Lower leg skin (tissue), 4 donors: Measurements from ENCODE around the gene EFR3B. TPM values are rescaled to one million over a fixed set of nuclear protein-coding genes. Genes with fewer than 3 reads are reported as not detected.

Source experiments
- DNase-seq, 2 donors: peaks; one replicate each; pipeline ENCODE4 v3.0.0-alpha.2; 2019; ENCODE audit warnings: low spot score in 2 of 2
- H3K4me3 ChIP-seq: fragments of 200-600 bp; sonication (generic); 2 replicates; pipeline ENCODE4 v1.5.1; 2017; ENCODE audit warnings: mild to moderate bottlenecking, low read depth; ENCODE audit not compliant: poor library complexity, severe bottlenecking
- POLR2A ChIP-seq, 2 donors: fragments of 450-650 bp; IDR thresholded peaks; one replicate each; pipeline ENCODE4 v1.6.1; 2016 to 2017; ENCODE audit warnings: antibody characterized with exemption in 2 of 2, mild to moderate bottlenecking in 1 of 2, moderate library complexity in 1 of 2
- WGBS, 2 donors: methylation state at CpG; one replicate each; pipeline ENCODE4 v1.1.5; 2018; 5-methylcytosine and 5-hydroxymethylcytosine counted together
- intact Hi-C: fragments of 100-400 bp; cut with DNase I; formaldehyde crosslinking; loops from one replicate; pipeline ENCODE4 v1.15.0; 2023; ENCODE audit warnings: low total_unique reads
- total RNA-seq, 4 donors: library from RNA; depleted of rRNA; stranded (reverse); fragments of >200 nt; gene quantifications; one replicate each; pipeline ENCODE4 v1.1.0, GENCODE V29; 2016
- TF ChIP-seq, protein P1 (sequence below), 3 donors: fragments of 450-650 bp; IDR thresholded peaks; one replicate each; pipeline ENCODE4 v1.5.1; 2016; ENCODE audit warnings: antibody characterized with exemption in 3 of 3, mild to moderate bottlenecking in 3 of 3, moderate library complexity in 2 of 3

Gene EFR3B
- total RNA-seq, 4 donors from 2014 or later = 0.42 to 1.8 (median 1.5) TPM; not detected in 1

DNA sequence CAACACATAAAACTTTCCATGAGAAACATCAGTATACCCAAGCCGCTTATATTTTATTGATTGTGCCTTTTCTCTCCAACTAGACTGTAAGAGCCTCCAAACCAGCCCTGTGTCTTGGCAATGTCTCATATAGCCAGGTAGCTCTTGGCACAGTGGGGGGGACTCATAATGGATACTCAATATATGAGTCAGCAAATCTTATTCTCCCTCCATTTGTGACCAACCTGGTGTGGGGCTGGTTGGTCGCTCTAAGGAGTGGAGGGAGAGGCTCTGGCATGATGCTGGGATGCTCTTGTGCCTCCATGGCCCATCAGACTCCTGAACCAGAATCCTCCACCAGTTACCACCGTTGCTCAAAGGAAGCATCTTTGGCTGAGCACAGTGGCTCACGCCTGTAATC is 32.0 kb downstream of the EFR3B start:
- WGBS, 2 donors = 92 to 95% methylated on average over 4 of the region's 4 CpGs
- H3K4me3 ChIP-seq = no peak overlapping the region
- intact Hi-C loops = no loop called here
- DNase-seq = no peak
- TF ChIP-seq, protein P1, sequence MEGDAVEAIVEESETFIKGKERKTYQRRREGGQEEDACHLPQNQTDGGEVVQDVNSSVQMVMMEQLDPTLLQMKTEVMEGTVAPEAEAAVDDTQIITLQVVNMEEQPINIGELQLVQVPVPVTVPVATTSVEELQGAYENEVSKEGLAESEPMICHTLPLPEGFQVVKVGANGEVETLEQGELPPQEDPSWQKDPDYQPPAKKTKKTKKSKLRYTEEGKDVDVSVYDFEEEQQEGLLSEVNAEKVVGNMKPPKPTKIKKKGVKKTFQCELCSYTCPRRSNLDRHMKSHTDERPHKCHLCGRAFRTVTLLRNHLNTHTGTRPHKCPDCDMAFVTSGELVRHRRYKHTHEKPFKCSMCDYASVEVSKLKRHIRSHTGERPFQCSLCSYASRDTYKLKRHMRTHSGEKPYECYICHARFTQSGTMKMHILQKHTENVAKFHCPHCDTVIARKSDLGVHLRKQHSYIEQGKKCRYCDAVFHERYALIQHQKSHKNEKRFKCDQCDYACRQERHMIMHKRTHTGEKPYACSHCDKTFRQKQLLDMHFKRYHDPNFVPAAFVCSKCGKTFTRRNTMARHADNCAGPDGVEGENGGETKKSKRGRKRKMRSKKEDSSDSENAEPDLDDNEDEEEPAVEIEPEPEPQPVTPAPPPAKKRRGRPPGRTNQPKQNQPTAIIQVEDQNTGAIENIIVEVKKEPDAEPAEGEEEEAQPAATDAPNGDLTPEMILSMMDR (IDR thresholded peaks at IDR 0.05) = no peak
- TF ChIP-seq POLR2A (IDR thresholded peaks at IDR 0.05) = no peak

DNA sequence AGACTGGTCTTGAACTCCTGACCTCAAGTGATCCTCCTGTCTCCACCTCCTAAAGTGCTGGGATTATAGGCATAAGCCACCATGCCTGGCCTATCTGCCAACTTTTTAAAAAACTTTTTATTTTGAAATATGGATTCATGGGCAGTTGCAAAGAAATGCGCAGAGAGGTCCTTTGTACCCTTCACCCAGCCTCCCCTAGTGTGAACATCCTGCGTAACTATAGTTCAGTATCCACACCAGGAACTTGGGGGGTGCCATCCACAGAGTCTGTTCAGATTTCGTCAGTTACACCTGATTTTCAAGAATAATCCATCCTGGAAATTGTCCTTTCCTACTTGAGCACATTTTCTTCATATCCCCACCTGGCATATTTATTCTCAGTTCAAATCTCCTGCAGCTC is 33.0 kb downstream of the EFR3B start:
- WGBS, 2 donors = 97 to 98% methylated on average over 3 of the region's 3 CpGs
- no peak for DNase-seq
- no peak for TF ChIP-seq POLR2A (IDR thresholded peaks at IDR 0.05)
- TF ChIP-seq, protein P1 (IDR thresholded peaks at IDR 0.05) = no peak
- intact Hi-C loops = no loop called here
- H3K4me3 ChIP-seq = no peak overlapping the region

DNA sequence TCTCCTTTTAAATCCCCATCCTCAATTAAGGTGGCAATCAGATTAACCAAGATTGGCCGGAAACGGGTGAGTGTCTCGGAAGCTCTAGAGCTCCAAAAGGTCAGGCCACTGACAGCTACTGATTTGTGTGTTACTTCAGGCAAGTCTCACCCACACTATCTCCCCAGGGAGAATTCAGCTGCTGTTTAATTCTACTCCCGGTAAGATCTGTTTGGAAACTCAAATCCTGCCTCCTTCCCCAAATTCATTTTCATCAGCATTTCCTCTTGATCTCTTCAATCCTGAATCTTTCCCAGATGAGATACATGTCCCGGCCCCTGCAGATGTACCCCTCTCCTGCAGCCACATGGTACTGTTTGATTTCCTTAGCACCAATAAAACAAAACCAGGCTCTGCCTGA is 34.9 kb downstream of the EFR3B start:
- WGBS, 2 donors = 55 to 57% methylated on average over 5 of the region's 5 CpGs
- H3K4me3 ChIP-seq = no peak overlapping the region
- DNase-seq = no peak
- no peak for TF ChIP-seq POLR2A (IDR thresholded peaks at IDR 0.05)
- TF ChIP-seq, protein P1 (IDR thresholded peaks at IDR 0.05) = no peak
- intact Hi-C loops = no loop called here

DNA sequence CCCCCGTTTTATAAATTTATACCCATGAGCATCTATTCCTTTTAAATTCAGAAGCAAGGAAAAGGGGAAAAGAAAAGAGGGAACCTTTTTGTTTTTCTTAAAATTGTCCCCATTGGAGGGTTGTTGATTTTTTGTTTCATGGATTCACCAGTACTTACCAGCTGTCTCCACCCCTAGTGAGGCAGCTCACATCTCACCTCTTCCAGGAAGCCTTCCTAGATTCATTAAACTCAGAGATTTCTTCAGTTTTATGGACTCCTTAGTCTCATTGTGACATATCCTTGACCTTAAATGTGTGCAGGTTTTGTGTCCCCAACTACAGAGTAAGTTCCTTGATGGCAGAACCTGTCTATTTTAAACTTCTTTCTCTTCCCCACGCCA is 35.9 kb downstream of the EFR3B start:
- no peak for DNase-seq
- no peak for TF ChIP-seq POLR2A (IDR thresholded peaks at IDR 0.05)
- TF ChIP-seq, protein P1 (IDR thresholded peaks at IDR 0.05) = no peak
- WGBS, 2 donors = 74 to 82% methylated on average over 2 of the region's 2 CpGs

DNA sequence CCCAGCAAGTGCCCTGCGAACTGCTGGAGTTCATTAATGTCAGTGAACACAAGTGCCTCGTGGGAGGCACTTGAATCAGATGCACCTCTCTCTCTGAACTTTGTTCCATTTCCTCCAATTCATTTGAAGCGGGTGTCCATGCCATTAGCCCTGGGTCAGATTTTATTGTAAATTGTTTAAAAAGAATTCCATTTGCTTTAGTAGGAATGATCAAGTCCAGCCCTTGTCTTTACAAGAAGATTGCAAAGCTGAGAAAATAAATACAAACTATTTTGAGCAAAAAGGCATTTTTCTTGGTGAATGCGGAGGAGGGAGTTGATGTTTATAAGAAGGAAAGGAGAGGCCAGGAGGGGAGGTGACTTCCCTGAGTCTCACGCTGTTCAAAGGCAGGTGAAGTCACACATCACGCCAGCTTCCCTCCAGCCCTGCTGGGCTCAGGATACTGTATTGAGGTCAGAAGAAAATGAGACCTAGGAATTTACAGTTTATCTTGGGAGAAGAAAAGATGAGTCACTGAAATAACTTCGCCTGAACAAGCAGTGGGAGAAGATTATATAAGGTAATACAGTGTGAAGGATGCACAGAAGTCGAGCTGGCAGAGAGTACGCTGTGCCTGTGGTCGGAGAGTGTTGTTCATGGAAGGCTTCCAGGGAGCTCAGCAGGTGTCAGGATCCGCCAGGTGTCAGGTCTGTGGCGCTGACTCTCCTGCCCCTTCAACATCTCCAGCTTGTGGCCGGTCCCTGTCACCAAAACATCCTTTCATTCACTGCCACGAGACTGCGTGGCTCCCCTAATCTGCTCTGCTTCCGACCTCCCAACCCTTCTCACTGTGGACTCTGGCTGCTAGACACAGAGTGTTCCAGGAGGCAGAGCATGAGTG is 36.5 kb downstream of the EFR3B start:
- DNase-seq = no peak
- no peak overlapping the region for H3K4me3 ChIP-seq
- no peak for TF ChIP-seq POLR2A (IDR thresholded peaks at IDR 0.05)
- TF ChIP-seq, protein P1 (IDR thresholded peaks at IDR 0.05) = no peak
- WGBS, 2 donors = 43 to 53% methylated on average over 16 of the region's 16 CpGs
- intact Hi-C loops = no loop called here

More for the DNA sequence above, 35.9 kb downstream of the EFR3B start:
- intact Hi-C loops = no loop called here
- no peak overlapping the region for H3K4me3 ChIP-seq
